Measurements from ENCODE around the gene PCBP2.
"Not testable (repeated sequence)": the region's sequence is repeated elsewhere in the genome, so short reads cannot be mapped to it uniquely, and the experiment has no call there.

PCBP2 gene

GRCh38 chr12:53441040-53441833 is 10.7 kb upstream of the PCBP2 start, which contains the start of gene PRR13:
Gene PRR13, plus strand, starts transcription at chr12:53441734. Its CDS starts 981 bp downstream, at chr12:53442715.
- DNase-seq: peak; percentile 100

DNA sequence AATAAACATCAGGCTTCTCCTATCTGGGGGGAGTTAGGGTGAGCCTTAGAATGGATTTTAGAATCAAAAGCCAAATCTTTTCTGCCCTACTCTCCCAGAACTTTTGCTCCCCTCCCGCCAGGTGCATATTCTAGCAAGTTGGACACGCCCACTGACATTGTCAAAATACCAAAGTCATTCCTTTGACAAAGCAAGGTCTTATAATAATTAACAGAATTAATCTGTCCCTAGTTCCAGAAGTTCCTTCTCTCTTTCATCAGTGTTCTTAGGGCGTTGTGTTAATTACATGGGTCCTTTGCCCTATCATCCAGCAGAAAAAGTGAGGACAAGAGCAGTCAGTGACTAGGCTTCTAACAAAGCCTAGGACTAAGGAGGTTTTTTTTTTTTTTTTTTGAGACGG is 7.9 kb upstream of the PCBP2 start:
- no peak for DNase-seq

DNA sequence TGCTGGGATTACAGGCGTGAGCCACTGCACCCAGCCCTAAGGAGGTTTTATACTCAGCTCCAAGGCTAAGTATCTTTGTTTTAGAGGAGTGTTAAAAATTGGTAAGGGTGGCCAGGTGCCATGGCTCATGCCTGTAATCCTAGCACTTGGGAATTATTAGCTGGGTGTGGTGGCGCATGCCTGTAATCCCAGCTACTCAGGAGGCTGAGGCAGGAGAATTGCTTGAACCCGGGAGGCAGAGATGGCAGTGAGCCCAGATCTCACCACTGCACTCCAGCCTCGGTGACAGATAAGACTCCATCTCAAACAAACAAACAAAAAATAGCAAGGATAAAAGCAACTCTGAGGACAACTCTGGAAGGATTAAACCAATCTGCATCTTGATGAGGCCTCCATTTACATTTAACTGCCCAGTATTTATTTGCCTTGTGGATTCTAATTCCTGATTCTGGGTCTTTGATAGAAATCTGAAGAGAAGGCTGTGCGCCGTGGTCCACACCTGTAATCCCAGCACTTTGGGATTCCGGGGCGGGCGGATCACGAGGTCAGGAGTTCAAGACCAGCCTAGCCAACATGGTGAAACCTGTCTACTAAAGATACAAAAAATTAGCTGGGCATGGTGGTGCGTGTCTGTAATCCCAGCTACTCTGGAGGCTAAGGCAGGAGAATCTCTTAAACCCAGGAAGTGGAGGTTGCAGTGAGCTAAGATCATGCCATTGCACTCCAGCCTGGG is 7.1 kb upstream of the PCBP2 start:
- not testable (repeated sequence) for DNase-seq

- DNase-seq: no peak
Measured at GRCh38 chr12:53450936-53451335, 966 bp upstream of the PCBP2 start.

DNA sequence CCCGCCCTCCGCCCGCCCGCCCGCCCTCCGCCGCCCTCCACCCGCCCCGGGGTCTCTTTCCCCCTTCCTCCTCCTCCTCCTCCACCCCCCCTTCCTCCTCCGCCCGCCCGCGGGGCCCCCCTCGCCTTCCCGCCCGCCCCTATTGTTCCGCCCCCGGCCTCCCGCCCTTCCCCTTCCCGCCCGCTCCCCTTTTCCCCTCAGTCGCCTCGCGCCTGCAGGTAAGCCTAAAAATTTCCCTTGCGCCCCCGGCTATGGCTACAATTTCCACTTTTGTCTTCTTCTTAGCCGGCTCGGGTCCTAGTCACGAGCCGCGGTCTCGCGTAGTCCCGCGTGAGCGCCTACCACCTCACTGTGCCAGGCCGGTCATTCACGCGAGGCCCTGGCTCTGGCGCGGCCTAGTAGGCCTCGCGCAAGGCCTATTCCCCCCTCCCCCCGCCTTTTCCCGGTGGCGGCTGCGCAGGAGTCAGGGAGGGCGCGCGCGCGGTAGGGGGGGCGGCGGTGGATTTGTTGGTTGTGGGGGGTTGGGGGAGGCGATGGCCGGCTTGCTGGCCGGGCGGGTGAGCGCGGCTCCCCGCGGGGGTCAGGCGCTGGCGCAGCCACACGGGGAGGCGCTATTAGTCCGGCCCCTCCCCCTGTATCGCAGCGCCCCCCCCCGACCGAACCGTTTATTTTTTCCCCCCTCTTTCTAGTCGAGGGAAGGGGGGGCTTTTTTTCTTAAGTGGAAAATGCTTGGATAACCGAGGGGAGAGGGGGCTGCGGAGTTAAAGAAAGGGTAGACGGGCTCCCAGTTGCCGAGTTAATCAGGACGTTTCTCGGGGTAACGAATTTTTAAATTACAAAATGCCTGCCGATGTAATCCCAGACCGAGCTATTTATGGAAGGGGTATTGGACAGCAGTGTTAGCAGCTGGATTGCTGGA is 516 bp downstream of the PCBP2 start:
- peak; percentile 59 for DNase-seq

DNA sequence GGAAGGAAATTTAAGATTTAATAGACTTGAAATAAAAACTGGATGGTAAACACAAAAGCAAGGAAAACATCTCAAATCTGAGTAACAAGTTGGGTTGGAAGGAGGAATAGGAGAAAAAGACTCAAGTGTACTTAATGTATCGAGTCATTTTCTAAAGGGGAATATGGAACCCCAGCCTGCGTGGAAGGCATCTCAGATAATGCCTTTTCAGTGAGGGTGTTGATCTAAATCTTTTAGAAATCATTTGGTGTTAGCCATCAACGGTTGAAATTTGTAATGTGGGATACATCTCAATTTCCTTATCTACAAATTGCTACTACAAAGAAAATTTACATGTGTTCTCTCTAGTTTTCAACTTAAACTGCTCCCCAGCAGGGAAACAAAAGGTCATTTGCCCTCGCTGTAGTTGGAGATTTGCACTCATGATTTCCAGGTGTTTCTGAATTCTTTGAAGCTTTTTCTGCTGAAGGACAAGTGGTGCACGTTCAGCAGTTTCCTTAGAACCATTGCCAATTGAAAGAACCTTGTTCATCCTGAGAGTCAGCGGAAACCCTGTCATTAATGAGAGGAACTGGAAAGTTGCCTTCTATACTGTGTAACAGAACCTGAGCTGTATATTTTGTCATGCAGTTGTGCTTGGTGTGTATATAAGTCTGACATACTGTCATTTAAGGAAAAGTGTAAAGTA is 2.2 kb downstream of the PCBP2 start:
- no peak for DNase-seq

DNA sequence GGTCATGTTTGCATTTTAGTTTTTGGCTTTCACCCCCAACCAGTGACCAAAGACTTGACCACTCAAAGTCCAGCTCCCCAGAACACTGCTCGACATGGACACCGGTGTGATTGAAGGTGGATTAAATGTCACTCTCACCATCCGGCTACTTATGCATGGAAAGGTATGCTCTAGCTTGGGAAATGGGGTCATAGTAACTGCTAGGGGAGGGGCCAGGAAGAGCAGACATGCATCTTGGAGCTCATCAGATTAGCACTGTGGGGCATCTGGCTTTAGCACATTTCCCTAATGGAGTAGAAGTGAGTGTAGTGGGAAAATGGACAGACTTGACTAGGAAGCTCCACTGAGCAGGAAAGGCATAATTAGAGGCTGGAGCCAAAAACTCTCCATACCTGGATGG is 2.8 kb downstream of the PCBP2 start:
- DNase-seq: no peak

DNA sequence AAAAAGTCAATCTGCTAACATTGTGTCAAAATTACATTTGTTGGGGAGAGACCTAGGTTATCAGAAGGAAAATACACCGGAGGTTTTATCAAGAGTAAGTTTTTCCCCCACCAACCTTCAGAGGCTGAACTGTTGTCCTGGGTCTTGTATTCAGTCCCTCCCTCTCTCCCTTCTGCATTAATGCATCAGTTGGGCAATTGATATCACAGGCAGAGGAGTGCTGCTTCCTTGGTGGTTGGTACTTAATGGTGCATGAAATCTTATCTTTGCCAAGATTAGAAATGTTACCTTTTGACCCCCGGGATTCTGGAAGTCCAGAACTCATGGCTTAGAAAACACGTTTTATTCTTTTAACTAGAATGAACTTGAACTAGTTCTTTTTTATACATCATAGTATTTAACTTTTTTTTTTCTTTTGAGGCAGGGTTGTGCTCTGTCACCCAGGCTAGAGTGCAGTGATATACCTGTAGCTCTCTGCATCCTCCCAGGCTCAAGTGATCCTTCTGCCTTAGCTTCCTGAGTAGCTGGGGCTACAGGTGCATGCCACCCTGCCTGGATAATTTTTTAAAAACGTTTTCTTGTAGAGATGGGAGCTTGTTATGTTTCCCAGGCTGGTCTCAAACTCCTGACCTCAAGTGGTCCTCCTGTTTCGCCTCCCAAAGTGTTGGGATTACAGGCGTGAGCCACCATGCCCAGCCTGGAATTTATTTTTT is 4.9 kb downstream of the PCBP2 start:
- no peak for DNase-seq

DNA sequence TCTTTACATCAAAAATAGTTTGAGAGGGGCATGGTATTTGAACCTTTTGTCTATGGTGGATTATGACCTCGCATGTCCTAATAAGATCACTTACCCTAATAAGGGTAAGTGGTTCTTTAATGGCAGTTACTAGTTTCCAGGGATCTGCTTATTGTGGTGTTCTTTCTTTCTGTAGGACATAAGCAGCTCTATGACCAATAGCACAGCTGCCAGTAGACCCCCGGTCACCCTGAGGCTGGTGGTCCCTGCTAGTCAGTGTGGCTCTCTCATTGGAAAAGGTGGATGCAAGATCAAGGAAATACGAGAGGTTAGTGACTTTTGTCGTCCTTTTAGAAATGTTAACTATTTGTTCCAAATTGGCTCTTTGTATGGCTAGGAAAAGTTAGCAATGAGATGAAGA is 7.2 kb downstream of the PCBP2 start:
- no peak for DNase-seq

GRCh38 chr12:53461059-53461458 is 9.2 kb downstream of the PCBP2 start:
- DNase-seq: no peak

DNA sequence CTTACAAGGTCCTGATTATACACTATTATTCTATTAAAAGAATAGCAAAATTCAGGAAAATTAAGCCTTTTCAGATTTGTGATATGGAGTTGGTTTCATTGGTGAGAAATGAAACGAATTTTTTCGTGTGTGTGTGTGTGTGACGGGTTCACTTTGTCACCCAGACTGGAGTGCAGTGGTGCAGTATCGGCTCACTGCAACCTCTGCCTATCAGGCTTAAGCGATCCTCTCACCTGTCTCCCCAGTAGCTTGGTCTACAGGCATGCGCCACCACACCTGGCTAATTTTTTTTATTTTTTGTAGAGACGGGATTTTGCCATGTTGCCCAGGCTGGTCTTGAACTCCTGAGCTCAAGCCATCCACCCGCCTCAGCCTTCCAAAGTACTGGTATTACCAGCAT is 9.7 kb downstream of the PCBP2 start:
- DNase-seq: no peak

DNA sequence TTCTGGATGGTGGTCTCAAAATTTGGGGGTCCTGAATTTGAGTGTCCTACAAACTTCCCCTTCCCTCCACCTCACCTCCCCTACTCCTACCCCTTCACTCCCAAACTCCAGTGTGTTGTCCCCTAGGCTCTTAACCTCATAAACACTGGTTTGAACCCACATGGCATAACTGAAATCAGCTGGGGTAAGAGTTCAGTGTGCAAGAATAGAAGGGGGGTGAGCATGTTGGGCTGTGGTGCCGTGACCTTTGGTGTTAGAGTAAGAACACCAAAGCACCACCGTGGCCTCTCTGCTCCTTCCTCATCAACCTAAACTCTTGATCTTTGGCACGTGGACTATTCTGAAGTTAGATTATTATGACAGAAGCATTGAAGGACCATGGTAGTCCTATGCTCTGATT is 11.0 kb downstream of the PCBP2 start:
- no peak for DNase-seq

DNA sequence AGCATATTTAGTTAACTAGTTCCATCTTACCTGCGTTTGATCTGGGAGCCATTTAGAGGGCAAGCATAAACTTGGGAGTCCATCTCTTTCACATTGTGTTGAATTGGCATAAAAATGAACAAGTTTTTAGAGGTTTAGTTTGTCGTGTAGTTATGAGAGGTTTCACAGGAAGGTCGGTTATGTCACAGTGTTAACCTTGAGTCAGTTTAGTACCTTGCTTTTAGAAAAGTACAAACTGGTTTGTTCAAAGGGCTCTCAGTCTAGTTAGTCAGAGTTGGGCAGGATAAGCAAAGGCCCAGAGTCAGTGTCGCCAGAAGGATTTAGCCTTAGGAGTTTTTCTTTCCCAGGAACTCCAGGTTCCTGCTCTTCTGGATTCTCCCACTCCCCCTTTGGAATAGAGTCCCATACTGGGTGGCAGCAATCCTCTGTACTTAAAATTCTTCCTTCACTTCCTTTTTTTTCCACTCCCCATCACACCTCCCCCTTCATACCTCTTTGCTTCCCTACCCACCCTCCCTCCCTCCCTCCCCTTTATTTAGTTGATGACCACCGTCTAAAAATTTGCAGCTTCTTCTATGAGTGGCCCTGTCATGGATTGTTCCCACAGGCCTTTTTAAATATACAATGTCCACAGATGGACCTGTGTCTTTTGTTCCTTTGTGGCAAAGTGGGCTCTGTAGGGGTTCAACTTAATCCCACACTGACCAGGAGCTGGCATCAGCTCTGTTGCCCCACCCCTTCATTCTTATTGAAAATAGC is 12.1 kb downstream of the PCBP2 start:
- no peak for DNase-seq

GRCh38 chr12:53464685-53465418 is 12.9 kb downstream of the PCBP2 start:
- DNase-seq: no peak

GRCh38 chr12:53465679-53466078 is 13.8 kb downstream of the PCBP2 start:
- no peak for DNase-seq

- no peak for DNase-seq
Measured at GRCh38 chr12:53466640-53467039, 14.7 kb downstream of the PCBP2 start.

DNA sequence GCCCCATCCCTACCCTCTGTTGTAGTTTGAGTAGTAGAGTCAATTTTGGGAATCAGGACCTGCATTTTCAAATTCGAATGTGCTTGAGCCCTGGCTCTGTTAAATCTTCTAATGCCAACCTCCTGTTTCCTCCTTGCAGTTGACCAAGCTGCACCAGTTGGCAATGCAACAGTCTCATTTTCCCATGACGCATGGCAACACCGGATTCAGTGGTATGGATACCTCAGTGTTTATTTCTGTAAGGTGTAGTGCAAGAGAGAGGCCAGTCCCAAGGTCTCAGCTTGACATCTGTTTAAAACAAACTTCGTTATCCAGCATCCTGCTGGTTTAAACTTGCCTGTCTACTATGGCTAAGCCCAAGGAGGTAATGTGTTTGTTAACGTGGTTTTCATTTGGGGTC is 15.2 kb downstream of the PCBP2 start:
- no peak for DNase-seq

- no peak for DNase-seq
Measured at GRCh38 chr12:53467880-53468279, 16.0 kb downstream of the PCBP2 start.

GRCh38 chr12:53468282-53468681 is 16.4 kb downstream of the PCBP2 start:
- no peak for DNase-seq

DNA sequence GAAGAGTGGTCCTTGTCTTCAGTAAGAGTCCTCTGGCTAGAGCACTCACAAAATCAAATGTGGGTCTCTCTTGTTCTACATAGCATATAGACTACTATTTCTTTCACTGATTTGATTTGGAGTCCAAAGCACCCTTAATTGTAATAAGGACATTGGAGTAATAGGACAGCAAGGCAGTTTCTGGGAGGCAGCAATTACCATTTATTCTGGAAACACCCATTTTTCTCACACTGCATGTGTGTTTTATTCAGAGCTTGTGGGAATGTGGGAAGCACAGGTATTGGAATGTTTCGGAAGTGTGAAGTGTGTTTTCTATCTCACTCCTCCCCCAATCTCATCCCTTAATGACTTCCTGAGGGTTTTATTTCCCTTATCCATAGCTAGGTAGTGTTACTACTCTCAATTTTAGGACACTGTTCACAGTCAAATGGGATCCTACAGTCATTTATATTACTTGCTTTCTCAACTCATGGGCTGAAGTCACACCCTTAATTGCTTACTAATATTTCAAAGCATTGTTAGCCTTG is 20.2 kb downstream of the PCBP2 start:
- DNase-seq: no peak

Data from NCI-H2171 treated with DMSO at 0.1 percent for 48 hours (cell line).